UCSD-AML1 (cell line): Measurements from ENCODE around the gene ZNF318.
"Not testable (repeated sequence)": the region's sequence is repeated elsewhere in the genome, so short reads cannot be mapped to it uniquely, and the experiment has no call there.

ENCODE experiments used
- DNase-seq: peaks from one replicate; lab custom pipeline; 2025; ENCODE audit not compliant: unreplicated experiment; lab: John Stamatoyannopoulos, UW

The ZNF318 gene

DNA sequence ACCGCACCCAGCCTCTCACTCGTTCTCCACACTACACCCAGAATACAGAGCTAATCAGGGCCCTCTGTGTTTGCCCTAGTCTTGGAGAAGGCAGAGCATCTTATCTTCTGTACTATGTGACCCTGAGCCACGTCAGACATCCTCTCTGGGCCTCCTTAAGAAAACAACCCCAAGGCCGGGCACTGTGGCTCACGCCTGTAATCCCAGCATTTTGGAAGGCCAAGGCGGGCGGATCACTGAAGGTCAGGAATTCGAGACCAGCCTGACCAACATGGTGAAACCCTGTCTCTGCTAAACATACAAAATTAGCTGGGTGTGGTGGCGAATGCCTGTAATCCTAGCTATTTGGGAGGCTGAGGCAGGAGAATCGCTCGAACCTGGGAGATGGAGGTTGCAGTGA is 66.4 kb downstream of the ZNF318 start:
- not testable (repeated sequence) for DNase-seq

DNA sequence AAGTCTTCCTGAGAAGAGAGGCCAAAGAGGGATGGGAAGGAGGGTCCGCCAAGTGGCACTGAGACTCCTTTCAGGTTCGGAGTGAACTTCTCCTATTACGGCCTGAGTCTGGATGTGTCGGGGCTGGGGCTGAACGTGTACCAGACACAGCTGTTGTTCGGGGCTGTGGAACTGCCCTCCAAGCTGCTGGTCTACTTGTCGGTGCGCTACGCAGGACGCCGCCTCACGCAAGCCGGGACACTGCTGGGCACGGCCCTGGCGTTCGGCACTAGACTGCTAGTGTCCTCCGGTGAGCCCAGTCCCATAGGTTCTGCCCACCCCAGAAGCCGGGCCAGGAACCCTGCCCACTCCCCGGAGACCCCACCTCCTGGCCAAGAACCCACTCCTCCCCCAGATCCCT is 67.3 kb downstream of the ZNF318 start:
- no peak for DNase-seq

DNA sequence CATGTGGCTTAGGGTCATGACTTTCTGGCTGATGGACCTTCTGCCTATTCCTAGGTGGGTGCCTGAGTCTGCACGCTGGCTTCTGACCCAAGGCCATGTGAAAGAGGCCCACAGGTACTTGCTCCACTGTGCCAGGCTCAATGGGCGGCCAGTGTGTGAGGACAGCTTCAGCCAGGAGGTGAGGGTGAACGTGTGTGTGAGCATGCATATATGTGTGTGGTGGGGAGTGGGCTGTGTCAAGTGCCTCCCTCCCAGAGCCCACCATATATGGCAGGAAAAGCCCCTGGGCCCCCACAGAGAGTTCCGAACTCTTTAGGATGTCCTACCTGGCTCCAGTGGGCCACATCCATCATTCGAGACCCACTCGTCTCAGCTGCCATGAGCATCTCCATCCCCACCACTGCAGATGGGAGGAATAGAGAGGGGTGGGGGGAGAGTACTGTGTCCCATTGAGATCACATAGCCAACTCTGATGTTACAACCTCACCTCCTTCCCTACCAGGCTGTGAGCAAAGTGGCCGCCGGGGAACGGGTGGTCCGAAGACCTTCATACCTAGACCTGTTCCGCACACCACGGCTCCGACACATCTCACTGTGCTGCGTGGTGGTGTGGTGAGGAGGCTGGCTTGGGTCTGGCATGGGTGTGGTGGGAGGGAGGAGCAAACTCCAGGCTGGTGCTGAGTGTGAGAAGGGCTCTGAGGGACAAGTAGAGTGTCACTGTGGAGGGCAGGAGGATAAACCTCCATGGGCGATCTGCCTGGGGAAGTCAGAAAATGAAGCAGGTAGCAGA is 68.2 kb downstream of the ZNF318 start:
- DNase-seq: no peak

GRCh38 chr6:43299338-43300293 is 69.8 kb downstream of the ZNF318 start:
- DNase-seq: no peak

GRCh38 chr6:43298565-43299337 is 70.7 kb downstream of the ZNF318 start:
- DNase-seq: no peak

DNA sequence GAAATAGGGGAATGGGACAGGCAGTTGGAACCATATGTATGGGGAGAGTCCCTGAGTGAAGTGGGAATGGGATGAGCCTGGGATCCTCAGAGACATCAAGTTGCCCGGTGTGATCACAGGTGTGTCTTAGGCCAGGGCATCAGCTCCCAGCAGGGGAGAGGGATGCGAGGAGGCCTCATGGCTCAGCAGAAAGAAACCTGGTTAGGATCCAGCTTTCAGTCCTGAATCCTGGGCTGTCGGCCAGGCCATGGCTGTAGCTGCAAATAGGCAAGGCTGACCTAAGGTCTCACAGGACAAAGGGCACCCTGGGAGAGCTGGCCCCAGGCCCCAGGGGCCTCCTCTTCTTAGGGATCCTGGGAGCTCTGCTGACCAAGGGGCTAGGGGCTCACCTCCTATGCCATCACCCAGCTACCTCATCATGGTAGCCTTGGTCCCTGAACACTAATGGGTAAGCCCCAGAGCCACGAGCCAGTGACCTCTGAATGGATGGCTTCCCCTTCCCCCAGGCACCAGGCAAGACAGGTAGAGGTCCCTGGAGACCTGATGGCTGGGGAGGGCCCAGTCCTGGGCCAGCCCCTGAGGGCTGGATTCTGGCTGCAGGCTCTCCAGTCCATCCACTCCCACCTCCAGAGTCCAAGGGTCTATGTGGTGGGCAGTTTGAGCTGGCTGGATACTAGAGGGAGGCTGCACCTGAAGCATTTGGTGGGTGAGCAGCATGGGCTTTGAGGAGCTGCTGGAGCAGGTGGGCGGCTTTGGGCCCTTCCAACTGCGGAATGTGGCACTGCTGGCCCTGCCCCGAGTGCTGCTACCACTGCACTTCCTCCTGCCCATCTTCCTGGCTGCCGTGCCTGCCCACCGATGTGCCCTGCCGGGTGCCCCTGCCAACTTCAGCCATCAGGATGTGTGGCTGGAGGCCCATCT is 71.5 kb downstream of the ZNF318 start, which contains the start of gene SLC22A7:
Gene SLC22A7, plus strand, starts transcription at position 617 of the 921 bp plus-strand sequence. Its CDS starts 99 bp downstream, at position 716.
- no peak for DNase-seq

- DNase-seq: no peak
These were observed 72.5 kb downstream of the ZNF318 start for GRCh38 chr6:43296780-43297497.

DNA sequence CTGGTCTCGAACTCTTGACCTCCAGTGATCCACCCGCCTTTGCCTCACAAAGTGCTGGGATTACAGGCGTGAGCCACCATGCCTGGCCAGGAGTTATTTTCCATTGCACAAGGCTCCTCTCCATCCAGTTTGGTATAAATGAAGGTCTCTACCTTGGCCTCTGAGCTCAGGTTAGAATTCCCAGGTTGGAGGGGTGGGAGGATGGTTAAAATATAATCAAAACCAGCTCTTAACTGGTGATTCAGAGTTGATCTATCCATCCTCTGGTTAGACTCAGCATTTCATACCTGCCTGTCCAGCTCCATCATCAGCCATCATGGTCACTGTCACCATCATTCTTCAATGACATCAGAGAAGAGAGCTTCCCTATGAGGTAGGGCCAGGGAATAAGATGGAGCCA is 74.0 kb downstream of the ZNF318 start:
- DNase-seq: no peak

GRCh38 chr6:43294536-43294935 is 74.9 kb downstream of the ZNF318 start:
- no peak for DNase-seq

GRCh38 chr6:43293698-43294097 is 75.7 kb downstream of the ZNF318 start:
- no peak for DNase-seq

DNA sequence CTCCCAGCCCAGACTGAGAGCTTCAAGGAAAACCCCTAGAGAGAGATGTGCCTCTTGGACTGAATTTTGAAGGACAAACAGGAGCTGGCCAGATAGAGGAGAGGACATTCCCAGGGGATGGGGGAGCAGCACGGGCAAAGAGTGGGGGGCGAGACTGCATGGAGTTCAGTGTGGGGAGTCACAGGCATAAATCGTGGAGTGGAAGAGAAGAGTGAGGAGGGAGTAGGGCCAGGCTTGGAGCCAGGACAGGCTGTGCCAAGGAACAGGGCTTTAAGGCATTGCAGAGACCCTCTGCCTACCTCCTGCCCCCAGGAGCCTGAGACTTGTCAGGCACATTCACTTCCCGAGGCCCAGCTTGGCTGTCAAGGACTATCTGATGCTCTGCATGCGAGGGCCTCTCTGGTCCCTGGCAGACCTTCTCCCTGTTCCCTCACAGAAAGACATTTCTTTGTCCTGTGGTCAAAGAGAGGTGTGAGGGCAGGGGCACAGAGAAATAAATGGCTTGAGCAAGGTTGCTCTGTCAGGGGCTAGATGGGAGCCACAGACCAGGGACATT is 76.6 kb downstream of the ZNF318 start:
- no peak for DNase-seq

GRCh38 chr6:43292341-43292740 is 77.1 kb downstream of the ZNF318 start:
- DNase-seq: no peak

DNA sequence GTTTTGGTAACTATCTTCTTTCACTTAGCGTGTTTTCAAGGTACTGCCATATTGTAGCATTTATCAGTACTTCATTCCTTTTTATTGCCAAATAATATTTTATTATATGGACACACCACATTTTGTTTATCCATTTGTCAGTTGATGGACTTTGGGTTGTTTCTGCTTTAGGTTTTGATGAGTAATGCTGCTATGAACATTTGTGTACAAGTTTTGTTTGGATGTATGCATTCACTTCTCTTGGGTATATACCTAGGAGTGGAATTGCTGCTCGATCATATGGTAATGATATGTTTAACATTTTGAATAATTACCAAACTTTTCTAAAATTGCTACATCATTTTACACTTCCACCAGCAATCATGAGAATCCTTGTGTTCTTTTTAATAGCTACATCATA is 77.7 kb downstream of the ZNF318 start:
- DNase-seq: no peak

GRCh38 chr6:43290905-43291355 is 78.5 kb downstream of the ZNF318 start:
- no peak for DNase-seq

DNA sequence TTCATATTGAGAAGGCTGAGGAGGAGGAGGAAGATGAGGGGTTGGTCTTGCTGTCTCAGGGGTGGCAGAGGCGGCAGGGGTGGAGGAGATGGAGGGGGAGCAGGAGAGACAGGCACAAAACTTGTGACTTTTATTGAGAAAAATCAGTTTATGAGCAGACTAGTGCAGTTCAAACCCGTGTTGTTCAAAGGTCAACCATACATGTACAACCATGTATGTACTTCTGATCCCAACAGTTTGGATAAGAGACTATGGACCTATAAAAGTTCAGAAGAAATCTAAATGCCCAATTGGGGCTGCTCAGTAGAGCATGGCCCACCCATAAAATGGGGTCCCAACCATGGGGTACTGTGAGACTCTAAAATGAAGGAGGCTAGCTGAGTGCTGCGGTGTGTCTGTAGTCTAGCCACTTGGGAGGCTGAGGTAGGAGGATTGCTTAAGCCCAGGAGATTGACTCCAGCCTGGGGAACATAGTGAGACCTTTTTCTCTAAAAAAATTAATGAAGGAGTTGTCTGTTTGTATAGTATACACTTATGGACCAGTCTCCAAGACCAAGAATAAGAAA is 79.0 kb downstream of the ZNF318 start:
- no peak for DNase-seq

- no peak for DNase-seq
These were observed 81.4 kb downstream of the ZNF318 start for GRCh38 chr6:43287717-43288679.

- DNase-seq: peak; percentile 28
These were observed 82.3 kb downstream of the ZNF318 start for GRCh38 chr6:43286980-43287716.
